ENCODE measurements around the gene KTI12.

DNA sequence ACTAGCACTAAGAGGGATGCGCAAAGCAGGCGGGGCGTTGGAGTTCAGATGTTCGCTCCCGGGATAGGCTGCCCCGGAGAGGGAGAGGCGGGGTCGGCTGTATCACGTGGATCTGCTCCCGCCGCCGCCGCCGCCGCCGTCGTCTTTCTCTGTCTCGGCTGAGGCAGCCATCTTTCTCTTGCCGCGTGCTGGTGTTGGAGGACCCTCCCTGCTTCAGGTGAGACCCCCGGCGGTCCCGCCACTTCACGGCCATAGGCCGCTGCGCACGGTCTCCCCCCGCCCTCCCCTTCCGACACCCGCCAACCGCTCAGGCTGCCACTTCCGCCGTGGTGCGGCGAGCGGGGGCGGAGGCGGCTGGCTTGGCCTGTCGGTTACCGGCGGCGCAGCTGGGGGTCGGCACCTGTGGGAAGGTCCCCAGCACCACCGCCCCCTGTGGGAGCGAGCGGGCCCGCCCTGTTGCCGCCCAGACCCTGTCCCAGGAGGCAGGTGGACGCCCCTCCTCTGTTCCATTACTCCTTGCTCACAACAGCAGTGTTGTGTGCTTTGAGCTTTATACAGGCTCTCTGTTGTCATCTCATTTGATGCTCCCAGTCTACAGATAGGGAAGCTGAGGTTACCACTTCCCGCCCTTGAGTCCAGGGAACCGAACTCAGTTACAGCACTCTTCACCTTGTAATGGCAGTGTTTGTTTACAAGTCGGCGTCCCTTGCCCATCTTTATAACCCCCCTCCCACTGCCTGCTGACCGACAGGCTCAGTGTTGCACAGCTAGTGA lies 22.7 kb upstream of the KTI12 start, which contains the start of gene BTF3L4:
- TF ChIP-seq POLR2AphosphoS5 (IDR thresholded peaks at IDR 0.05; ENCODE audit: low read depth, low read length) (no peak; the same call in 1 of the 2 replicates), SIN3A (IDR thresholded peaks at IDR 0.05; ENCODE audit: borderline replicate concordance, insufficient read depth, low read length) (peak; percentile 36; the same call in 1 of the 2 replicates)

Measured in PFSK-1 (cell line).